Transverse colon (tissue), 4 donors: ENCODE data around the gene MIF4GD. TPM values are rescaled to one million over a fixed set of nuclear protein-coding genes. Genes with fewer than 3 reads are reported as not detected.

Experiments
- DNase-seq: peaks from one replicate; pipeline ENCODE4 v3.0.0-alpha.2; 2019
- H3K27ac ChIP-seq, 4 donors: fragments of 200-600 bp; sonication (generic); 2 replicates each; pipeline ENCODE4 v1.5.1; 2016 to 2018; ENCODE audit warnings: inconsistent platforms in 4 of 4
- H3K27me3 ChIP-seq: fragments of 200-600 bp; sonication (generic); 2 replicates; pipeline ENCODE4 v1.5.1; 2017; ENCODE audit warnings: inconsistent platforms
- H3K36me3 ChIP-seq, 4 donors: fragments of 200-600 bp; sonication (generic); 2 replicates each; pipeline ENCODE4 v1.5.1; 2017 to 2019; ENCODE audit warnings: inconsistent platforms in 4 of 4
- H3K4me1 ChIP-seq, 4 donors: fragments of 200-600 bp; sonication (generic); 2 replicates each; pipeline ENCODE4 v1.5.1; 2017 to 2020; ENCODE audit warnings: inconsistent platforms in 4 of 4
- H3K4me3 ChIP-seq, 4 donors: fragments of 200-600 bp; sonication (generic); 1 replicate in 1 of 4; 2 replicates in 3 of 4; pipeline versions ENCODE4 v1.5.1 to v1.6.1; 2017 to 2019; ENCODE audit warnings: inconsistent platforms in 4 of 4
- H3K9me3 ChIP-seq, 2 donors: fragments of 200-600 bp; sonication (generic); 2 replicates each; pipeline ENCODE4 v1.5.1; 2017 to 2019; ENCODE audit warnings: inconsistent platforms in 2 of 2
- EP300 ChIP-seq: sonication (generic); formaldehyde crosslinking; IDR thresholded peaks from one replicate; pipeline ENCODE4 v1.6.1; 2017; ENCODE audit warnings: antibody characterized with exemption, low read depth
- POLR2A ChIP-seq: fragments of 450-650 bp; IDR thresholded peaks from one replicate; pipeline ENCODE4 v1.6.1; 2016; ENCODE audit warnings: antibody characterized with exemption, mild to moderate bottlenecking, moderate library complexity
- POLR2AphosphoS5 ChIP-seq, 3 donors: sonication (generic); formaldehyde crosslinking; IDR thresholded peaks; one replicate each; pipeline ENCODE4 v1.6.1; 2016; ENCODE audit warnings: antibody characterized with exemption in 3 of 3
- WGBS, 2 donors: methylation state at CpG; one replicate each; pipeline ENCODE4 v1.1.5; 2018; ENCODE audit warnings: low coverage in 1 of 2; 5-methylcytosine and 5-hydroxymethylcytosine counted together
- in situ Hi-C, 4 donors: fragments of 200-750 bp; cut with MboI; loops; one replicate each; pipeline versions ENCODE4 v1.15.0 to v1.15.1; 2017; ENCODE audit warnings: low sequenced_read_pairs in 3 of 4, low pct_ligation_motif_present in 1 of 4, low pct_unique_long_range_greater_than_20kb in 1 of 4
- intact Hi-C: fragments of 100-400 bp; cut with DNase I; formaldehyde crosslinking; loops from one replicate; pipeline ENCODE4 v1.15.1; 2023; ENCODE audit warnings: low total_unique reads
- total RNA-seq, 4 donors: library from RNA; depleted of rRNA; stranded (reverse); fragments of >200 nt; gene quantifications; one replicate each; pipeline ENCODE4 v1.1.0, GENCODE V29; 2016
- TF ChIP-seq, protein P1 (sequence below), 5 experiments: fragments of 200-600 bp in 3 of 5; fragments of 450-650 bp in 2 of 5; sonication (generic) in 3 of 5; IDR thresholded peaks; 1 replicate in 2 of 5; 2 replicates in 3 of 5; pipeline ENCODE4 v1.5.1; 2016 to 2017; ENCODE audit warnings: antibody characterized with exemption in 5 of 5, inconsistent platforms in 3 of 5, mild to moderate bottlenecking in 2 of 5, moderate library complexity in 1 of 5

Gene MIF4GD
- total RNA-seq, 4 donors from 2014 or later = 9.0 to 44.0 (median 28.6) TPM

DNA sequence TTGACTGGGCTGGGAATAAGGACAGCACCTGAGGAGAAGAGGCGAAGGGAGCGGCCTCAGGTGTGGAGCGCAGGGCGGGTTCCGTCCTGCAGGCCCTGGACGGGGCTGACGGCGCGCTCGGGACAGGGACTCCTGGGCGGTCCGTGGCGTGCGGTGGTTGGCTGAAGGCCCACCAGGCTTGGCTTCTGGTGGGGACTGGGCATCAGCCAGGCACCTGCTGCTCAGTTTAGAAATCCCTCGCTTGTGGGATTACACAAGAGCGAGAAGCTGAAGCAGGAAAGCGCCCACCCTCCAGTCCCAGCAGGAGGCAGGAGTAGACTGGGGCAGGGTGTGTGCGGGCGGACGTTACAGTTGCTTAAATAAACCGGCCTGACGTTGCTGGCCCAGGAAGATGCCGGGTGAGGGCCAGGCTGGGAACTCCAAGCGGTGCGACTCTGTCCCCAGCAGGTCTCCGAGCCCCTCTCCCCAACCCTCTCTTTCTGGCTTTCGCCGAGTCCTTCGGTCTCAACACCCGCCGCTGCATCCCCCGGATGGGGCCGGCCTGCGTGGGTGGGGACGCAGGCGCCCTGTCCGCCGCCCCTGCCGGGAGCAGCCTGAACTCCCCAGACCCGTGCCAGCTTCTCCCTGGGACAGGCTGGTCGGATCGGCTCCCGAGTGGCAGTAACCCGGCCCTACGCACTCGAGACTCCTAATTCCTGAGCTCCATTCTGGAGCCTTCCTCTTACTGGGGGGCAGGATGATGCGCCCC lies 639 bp downstream of the MIF4GD start:
- DNase-seq = peak; percentile 78
- intact Hi-C loops = loop anchor here (5.0 kb wide), 1 partner anchor 137 kb away; the partner anchor contains the start of gene GRB2
- WGBS, 2 donors = 1% methylated on average over 46 of the region's 47 CpGs; no CpG with 5 or more reads in 1 of the 2 donors
- H3K27me3 ChIP-seq = no peaks in the 10 kb centered on the region
- peak overlapping the region; percentile 94 to 100 (median 96) for H3K27ac ChIP-seq
- in situ Hi-C loops = no loop called here
- H3K4me3 ChIP-seq = peak overlapping the region; percentile 84 to 99 (median 92)
- peaks cover 0 to 10% (median 4%) of the 10 kb centered on the region in 4 donors for H3K36me3 ChIP-seq
- no peaks in the 10 kb centered on the region for H3K9me3 ChIP-seq
- TF ChIP-seq POLR2A (peak; percentile 75), EP300 (no peak), POLR2AphosphoS5 (IDR thresholded peaks at IDR 0.05) (peak; percentile 18 to 80 (median 68))
- TF ChIP-seq, protein P1, sequence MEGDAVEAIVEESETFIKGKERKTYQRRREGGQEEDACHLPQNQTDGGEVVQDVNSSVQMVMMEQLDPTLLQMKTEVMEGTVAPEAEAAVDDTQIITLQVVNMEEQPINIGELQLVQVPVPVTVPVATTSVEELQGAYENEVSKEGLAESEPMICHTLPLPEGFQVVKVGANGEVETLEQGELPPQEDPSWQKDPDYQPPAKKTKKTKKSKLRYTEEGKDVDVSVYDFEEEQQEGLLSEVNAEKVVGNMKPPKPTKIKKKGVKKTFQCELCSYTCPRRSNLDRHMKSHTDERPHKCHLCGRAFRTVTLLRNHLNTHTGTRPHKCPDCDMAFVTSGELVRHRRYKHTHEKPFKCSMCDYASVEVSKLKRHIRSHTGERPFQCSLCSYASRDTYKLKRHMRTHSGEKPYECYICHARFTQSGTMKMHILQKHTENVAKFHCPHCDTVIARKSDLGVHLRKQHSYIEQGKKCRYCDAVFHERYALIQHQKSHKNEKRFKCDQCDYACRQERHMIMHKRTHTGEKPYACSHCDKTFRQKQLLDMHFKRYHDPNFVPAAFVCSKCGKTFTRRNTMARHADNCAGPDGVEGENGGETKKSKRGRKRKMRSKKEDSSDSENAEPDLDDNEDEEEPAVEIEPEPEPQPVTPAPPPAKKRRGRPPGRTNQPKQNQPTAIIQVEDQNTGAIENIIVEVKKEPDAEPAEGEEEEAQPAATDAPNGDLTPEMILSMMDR (IDR thresholded peaks at IDR 0.05) = peak in 3 of 5 experiments; percentile 25 to 62 (median 48)
- H3K4me1 ChIP-seq = peaks cover 12 to 31% (median 21%) of the 10 kb centered on the region in 4 donors

DNA sequence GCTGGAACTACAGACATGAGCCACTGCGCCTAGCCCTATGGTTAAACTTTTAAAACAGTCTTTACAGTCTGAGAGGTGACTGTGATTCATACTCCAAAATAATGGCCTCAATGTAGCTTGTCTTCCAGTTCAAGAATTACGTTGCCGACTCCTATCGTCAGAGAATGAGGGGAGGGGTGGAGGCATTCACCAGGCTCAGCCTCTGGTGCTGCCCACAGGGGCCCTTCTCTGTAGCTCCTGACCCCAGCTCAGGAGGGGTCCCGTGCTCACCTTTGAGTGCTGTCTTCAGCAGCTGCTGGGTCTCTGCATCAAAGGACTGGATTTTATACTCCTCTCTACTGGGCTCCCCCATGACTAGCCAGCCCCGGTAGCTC lies 1.2 kb downstream of the MIF4GD start:
- TF ChIP-seq EP300 = no peak
- no peak for TF ChIP-seq POLR2A
- TF ChIP-seq, protein P1 (IDR thresholded peaks at IDR 0.05) = no peak
- DNase-seq = no peak
- 17% methylated on average over 6 of the region's 6 CpGs; no CpG with 5 or more reads in 1 of the 2 donors for WGBS, 2 donors
- Histone ChIP-seq H3K27ac (peak overlapping the region; percentile 94 to 100 (median 96)), H3K27me3 (no peaks in the 10 kb centered on the region), H3K36me3 (peaks cover 0 to 10% (median 4%) of the 10 kb centered on the region in 4 donors), H3K4me1 (peaks cover 12 to 31% (median 21%) of the 10 kb centered on the region in 4 donors), H3K4me3 (peak overlapping the region; percentile 84 to 99 (median 92)), H3K9me3 (no peaks in the 10 kb centered on the region)
- in situ Hi-C loops = no loop called here
- intact Hi-C loops = loop anchor here (5.0 kb wide), 1 partner anchor 137 kb away; the partner anchor contains the start of gene GRB2

DNA sequence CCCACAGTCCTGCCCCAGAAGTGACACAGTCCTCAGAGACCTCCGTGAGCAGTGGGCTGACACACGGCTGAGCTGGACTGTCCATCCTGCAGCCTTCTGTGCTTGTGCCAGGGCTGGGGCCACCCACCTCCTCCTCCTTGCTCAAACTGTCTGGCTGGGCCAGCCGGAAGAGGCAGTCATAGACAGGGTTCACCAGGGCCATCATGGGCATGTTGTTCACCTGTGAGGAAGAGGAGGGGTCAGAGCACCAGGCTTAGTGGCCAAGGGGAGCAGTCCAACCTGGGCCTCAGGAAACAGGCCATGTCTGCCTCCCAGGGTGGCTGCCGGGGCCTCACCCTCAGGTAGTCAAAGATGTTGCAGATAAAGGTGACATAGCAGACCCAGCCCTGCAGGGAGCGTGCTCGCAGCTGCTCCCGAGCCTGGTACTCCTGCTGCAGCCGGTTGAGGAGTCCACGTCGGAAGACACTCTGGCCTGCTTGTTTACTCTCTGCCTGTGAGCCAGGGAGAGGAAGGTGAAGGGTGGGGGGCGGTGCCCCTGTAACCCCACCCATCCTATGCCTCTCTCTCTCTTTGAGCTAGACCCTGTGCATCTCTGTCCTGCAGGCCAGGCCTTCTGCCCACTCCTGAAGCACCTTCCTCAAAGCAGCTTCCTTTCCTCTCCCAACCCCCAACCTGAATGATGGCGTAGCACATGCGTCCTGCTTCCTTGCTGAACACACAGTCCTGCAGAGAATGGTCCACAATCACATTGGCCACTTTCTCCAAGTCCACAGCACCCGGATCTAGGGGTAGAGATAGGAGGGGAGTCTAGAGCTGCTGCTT lies 3.4 kb downstream of the MIF4GD start:
- H3K9me3 ChIP-seq = no peaks in the 10 kb centered on the region
- peaks cover 14 to 32% (median 24%) of the 10 kb centered on the region in 4 donors for H3K4me1 ChIP-seq
- 38 to 80% methylated on average over 1 to 13 of the region's 14 CpGs for WGBS, 2 donors
- TF ChIP-seq POLR2A (no peak), EP300 (no peak), POLR2AphosphoS5 (IDR thresholded peaks at IDR 0.05) (no peak)
- TF ChIP-seq, protein P1 (IDR thresholded peaks at IDR 0.05) = peak in 2 of 5 experiments; percentile 19 to 48
- in situ Hi-C loops = no loop called here
- DNase-seq = peak; percentile 66
- peaks cover 0 to 14% (median 4%) of the 10 kb centered on the region in 4 donors for H3K36me3 ChIP-seq
- no peak overlapping the region for H3K4me3 ChIP-seq
- H3K27ac ChIP-seq = peak overlapping the region; percentile 3 to 29 (median 26)
- intact Hi-C loops = no loop called here
- no peaks in the 10 kb centered on the region for H3K27me3 ChIP-seq

DNA sequence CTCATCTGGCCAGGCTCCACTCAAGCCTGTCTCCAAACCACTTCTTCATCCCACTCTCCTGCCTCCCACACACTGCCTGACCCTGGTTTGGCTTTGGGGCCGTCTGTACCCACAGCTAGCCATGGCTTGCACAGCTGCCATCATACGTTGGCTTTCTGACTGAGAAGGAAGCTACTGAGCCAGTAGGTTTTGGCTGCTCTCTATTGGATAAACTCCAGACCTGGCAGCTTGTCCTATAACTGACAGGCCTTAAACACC lies 3.9 kb downstream of the MIF4GD start:
- no peak for DNase-seq
- Histone ChIP-seq H3K9me3 (no peaks in the 10 kb centered on the region), H3K27me3 (no peaks in the 10 kb centered on the region), H3K36me3 (peaks cover 0 to 14% (median 4%) of the 10 kb centered on the region in 4 donors), H3K4me1 (peaks cover 12 to 32% (median 23%) of the 10 kb centered on the region in 4 donors), H3K4me3 (no peak overlapping the region), H3K27ac (peak overlapping the region in 1 of 4 donors; percentile 29)
- intact Hi-C loops = no loop called here
- WGBS, 2 donors = 59% methylated on average over 2 of the region's 2 CpGs; no CpG with 5 or more reads in 1 of the 2 donors
- in situ Hi-C loops = no loop called here
- no peak for TF ChIP-seq POLR2AphosphoS5 (IDR thresholded peaks at IDR 0.05)
